GM18499 (cell line): ENCODE measurements around the gene KIAA2012.
"Not testable (repeated sequence)": the region's sequence is repeated elsewhere in the genome, so short reads cannot be mapped to it uniquely, and the experiment has no call there.

Source experiments
- ATAC-seq: cut with Tn5 transposase; IDR thresholded peaks from one replicate; pipeline ENCODE4 v1.9.1; 2021; ENCODE audit warnings: moderate number of reproducible peaks; ENCODE audit not compliant: insufficient read depth, unreplicated experiment

KIAA2012 gene

GRCh38 chr2:202172439-202173211 lies 99.6 kb downstream of the KIAA2012 start:
- ATAC-seq = no peak

- ATAC-seq = no peak
These were observed 105.4 kb downstream of the KIAA2012 start for GRCh38 chr2:202178346-202178958.

- ATAC-seq = no peak
These were observed 111.5 kb downstream of the KIAA2012 start for GRCh38 chr2:202184557-202184956.

GRCh38 chr2:202185156-202185555 lies 112.1 kb downstream of the KIAA2012 start:
- ATAC-seq = no peak

GRCh38 chr2:202186641-202187202 lies 113.7 kb downstream of the KIAA2012 start:
- ATAC-seq = no peak

- ATAC-seq = no peak
These were observed 114.5 kb downstream of the KIAA2012 start for GRCh38 chr2:202187570-202187969.

GRCh38 chr2:202193305-202193704 lies 120.2 kb downstream of the KIAA2012 start:
- no peak for ATAC-seq

GRCh38 chr2:202193881-202194353 lies 120.9 kb downstream of the KIAA2012 start:
- ATAC-seq = no peak

GRCh38 chr2:202194418-202194817 lies 121.4 kb downstream of the KIAA2012 start:
- ATAC-seq = no peak

GRCh38 chr2:202196727-202197126 lies 123.7 kb downstream of the KIAA2012 start:
- ATAC-seq = no peak

GRCh38 chr2:202201220-202202160 lies 128.4 kb downstream of the KIAA2012 start:
- ATAC-seq = no peak

- no peak for ATAC-seq
These were observed 130.3 kb downstream of the KIAA2012 start for GRCh38 chr2:202203348-202203747.

GRCh38 chr2:202204855-202205254 lies 131.8 kb downstream of the KIAA2012 start:
- no peak for ATAC-seq

- no peak for ATAC-seq
These were observed 135.5 kb downstream of the KIAA2012 start for GRCh38 chr2:202208526-202208925.

GRCh38 chr2:202215179-202215578 lies 142.1 kb downstream of the KIAA2012 start:
- ATAC-seq = no peak

GRCh38 chr2:202221873-202222272 lies 148.8 kb downstream of the KIAA2012 start:
- no peak for ATAC-seq

- no peak for ATAC-seq
These were observed 164.8 kb downstream of the KIAA2012 start for GRCh38 chr2:202237787-202238233.

- ATAC-seq = peak; percentile 71
These were observed 165.5 kb downstream of the KIAA2012 start, which contains the start of gene SUMO1 for GRCh38 chr2:202238234-202239197. SUMO1 (minus strand) TSS chr2:202238597; CDS start chr2:202238451, 146 bp downstream.

- ATAC-seq = not testable (repeated sequence)
These were observed 174.7 kb downstream of the KIAA2012 start for GRCh38 chr2:202247710-202248109.
